CD14-positive monocyte (primary cell): ENCODE data around the gene ARHGAP18. TPM values are rescaled to one million over a fixed set of nuclear protein-coding genes. Genes with fewer than 3 reads are reported as not detected.

ENCODE experiments used
- DNase-seq, 3 donors: peaks; one replicate each; pipeline ENCODE4 v3.0.0-alpha.2; 2011 to 2022
- H2AFZ ChIP-seq: 2 replicates; pipeline ENCODE4 v1.6.0; 2012; ENCODE audit warnings: mild to moderate bottlenecking, low read depth, low read length, inconsistent platforms; ENCODE audit not compliant: insufficient read depth, poor library complexity, severe bottlenecking
- H3K27ac ChIP-seq, 2 donors: 1 replicate in 1 of 2; 2 replicates in 1 of 2; pipeline ENCODE4 v1.5.1; 2012 to 2013; ENCODE audit warnings: low read length in 2 of 2, control low read depth in 1 of 2, inconsistent platforms in 1 of 2, low read depth in 1 of 2, mild to moderate bottlenecking in 1 of 2
- H3K27me3 ChIP-seq, 2 donors: one replicate each; pipeline versions ENCODE4 v1.6.0 to v1.6.1; 2011 to 2013; ENCODE audit warnings: low read length in 2 of 2; ENCODE audit not compliant: control insufficient read depth in 2 of 2, insufficient read depth in 2 of 2
- H3K36me3 ChIP-seq, 2 donors: replicated peaks in 1 of 2; 1 replicate in 1 of 2; 2 replicates in 1 of 2; pipeline versions ENCODE4 v1.5.1 to v1.6.1; 2012 to 2013; ENCODE audit warnings: low read length in 2 of 2, control low read depth in 1 of 2, inconsistent platforms in 1 of 2, mild to moderate bottlenecking in 1 of 2; ENCODE audit not compliant: insufficient read depth in 2 of 2, control insufficient read depth in 1 of 2
- H3K4me1 ChIP-seq, 2 donors: 1 replicate in 1 of 2; 2 replicates in 1 of 2; pipeline versions ENCODE4 v1.5.1 to v1.6.1; 2012 to 2013; ENCODE audit warnings: low read length in 2 of 2, control low read depth in 1 of 2, inconsistent platforms in 1 of 2, mild to moderate bottlenecking in 1 of 2, moderate library complexity in 1 of 2; ENCODE audit not compliant: insufficient read depth in 2 of 2, control insufficient read depth in 1 of 2
- H3K4me2 ChIP-seq: replicated peaks from 2 replicates; pipeline ENCODE3; 2012; ENCODE audit warnings: low read length, moderate library complexity, mild to moderate bottlenecking; ENCODE audit not compliant: poor library complexity, severe bottlenecking; ENCODE audit errors: extremely low read depth
- H3K4me3 ChIP-seq, 3 experiments: fragments of 200-600 bp in 1 of 3; sonication (generic) in 1 of 3; replicated peaks in 1 of 3; 1 replicate in 2 of 3; 2 replicates in 1 of 3; pipeline ENCODE4 v1.5.1; 2011 to 2013; ENCODE audit warnings: low read length in 3 of 3, mild to moderate bottlenecking in 3 of 3, control low read depth in 2 of 3, low read depth in 2 of 3, inconsistent platforms in 1 of 3, moderate library complexity in 1 of 3
- H3K79me2 ChIP-seq: 2 replicates; pipeline ENCODE4 v1.6.0; 2012; ENCODE audit warnings: mild to moderate bottlenecking, control low read depth, inconsistent platforms, low read length, moderate library complexity; ENCODE audit not compliant: insufficient read depth
- H3K9ac ChIP-seq: 2 replicates; pipeline ENCODE4 v1.6.0; 2017; ENCODE audit warnings: low read length, mild to moderate bottlenecking; ENCODE audit not compliant: insufficient read depth, poor library complexity, severe bottlenecking
- H3K9me3 ChIP-seq, 2 donors: replicated peaks in 1 of 2; 1 replicate in 1 of 2; 2 replicates in 1 of 2; pipeline versions ENCODE4 v1.5.1 to v1.6.1; 2012 to 2013; ENCODE audit warnings: low read length in 2 of 2, control low read depth in 1 of 2; ENCODE audit not compliant: control insufficient read depth in 1 of 2, insufficient read depth in 1 of 2
- H4K20me1 ChIP-seq: 2 replicates; pipeline ENCODE4 v1.6.0; 2012; ENCODE audit warnings: mild to moderate bottlenecking, low read length, control low read depth, moderate library complexity; ENCODE audit not compliant: insufficient read depth
- H3K27ac Mint-ChIP-seq, 7 donors: one replicate each; pipeline ENCODE4 v1.8.0; 2020; ENCODE audit warnings: mild to moderate bottlenecking in 7 of 7, mixed read lengths in 7 of 7, moderate library complexity in 6 of 7, inconsistent platforms in 2 of 7
- H3K27me3 Mint-ChIP-seq, 3 donors: one replicate each; pipeline ENCODE4 v1.8.0; 2021 to 2022; ENCODE audit warnings: low read depth in 3 of 3, mild to moderate bottlenecking in 3 of 3, mixed read lengths in 3 of 3, moderate library complexity in 3 of 3, inconsistent platforms in 1 of 3
- H3K36me3 Mint-ChIP-seq, 2 donors: one replicate each; pipeline ENCODE4 v1.8.0; 2020; ENCODE audit warnings: mixed read lengths in 2 of 2, inconsistent platforms in 1 of 2, mild to moderate bottlenecking in 1 of 2
- H3K4me1 Mint-ChIP-seq: one replicate; pipeline ENCODE4 v1.8.0; 2020; ENCODE audit warnings: mild to moderate bottlenecking, mixed read lengths
- H3K4me3 Mint-ChIP-seq, 2 donors: one replicate each; pipeline ENCODE4 v1.8.0; 2020; ENCODE audit warnings: mild to moderate bottlenecking in 2 of 2, mixed read lengths in 2 of 2, moderate library complexity in 1 of 2
- H3K9me3 Mint-ChIP-seq, 7 donors: one replicate each; pipeline ENCODE4 v1.8.0; 2020 to 2022; ENCODE audit warnings: mixed read lengths in 7 of 7, mild to moderate bottlenecking in 6 of 7, moderate library complexity in 6 of 7, inconsistent platforms in 2 of 7
- CTCF ChIP-seq: fragments of 200-600 bp; IDR thresholded peaks from one replicate; pipeline ENCODE4 v1.8.0; 2022; ENCODE audit warnings: antibody characterized with exemption, mild to moderate bottlenecking
- intact Hi-C, 2 donors: fragments of 100-400 bp; cut with micrococcal nuclease; formaldehyde crosslinking; loops; one replicate each; pipeline versions ENCODE4 v1.15.0 to v1.15.1; 2023
- polyA plus RNA-seq, 3 donors: library from polyadenylated mRNA; depleted of rRNA in 1 of 3; unstranded in 2 of 3; stranded (reverse) in 1 of 3; fragments of 300-500 nt in 2 of 3; fragments of >200 nt in 1 of 3; fragmentation: Illumina TruSeq in 2 of 3; gene quantifications; 1 replicate in 2 of 3; 2 replicates in 1 of 3; pipeline ENCODE4 v1.2.3, GENCODE V29; 2012 to 2021

The ARHGAP18 gene
- polyA plus RNA-seq, 3 donors: 3.7 to 5.6 (median 3.8) TPM

GRCh38 chr6:129534926-129535325 lies 175.1 kb downstream of the ARHGAP18 start:
- no peak overlapping the region for H3K4me3 Mint-ChIP-seq
- H3K27me3 Mint-ChIP-seq: peaks cover 0 to 2% (median 0%) of the 10 kb centered on the region in 3 donors
- no peak overlapping the region for H3K27ac Mint-ChIP-seq
- intact Hi-C loops: no loop called here
- peaks cover 0 to 11% (median 4%) of the 10 kb centered on the region in 7 donors for H3K9me3 Mint-ChIP-seq
- no peaks in the 10 kb centered on the region for H3K4me1 Mint-ChIP-seq
- Histone ChIP-seq H2AFZ (no peak overlapping the region), H4K20me1 (no peaks in the 10 kb centered on the region), H3K27me3 (no peaks in the 10 kb centered on the region), H3K4me1 (no peaks in the 10 kb centered on the region), H3K4me2 (no peak overlapping the region), H3K36me3 (no peaks in the 10 kb centered on the region), H3K9me3 (no peaks in the 10 kb centered on the region), H3K27ac (no peak overlapping the region), H3K4me3 (no peak overlapping the region), H3K9ac (no peak overlapping the region), H3K79me2 (no peaks in the 10 kb centered on the region)
- no peak for TF ChIP-seq CTCF
- no peak for DNase-seq
- H3K36me3 Mint-ChIP-seq: no peaks in the 10 kb centered on the region

Other genes starting within 250 kb of the ARHGAP18 start
- gene TMEM244, start 151.1 kb upstream of the ARHGAP18 start, polyA plus RNA-seq: not detected